Measurements from ENCODE around the gene GRM4.

GRM4 gene

DNA sequence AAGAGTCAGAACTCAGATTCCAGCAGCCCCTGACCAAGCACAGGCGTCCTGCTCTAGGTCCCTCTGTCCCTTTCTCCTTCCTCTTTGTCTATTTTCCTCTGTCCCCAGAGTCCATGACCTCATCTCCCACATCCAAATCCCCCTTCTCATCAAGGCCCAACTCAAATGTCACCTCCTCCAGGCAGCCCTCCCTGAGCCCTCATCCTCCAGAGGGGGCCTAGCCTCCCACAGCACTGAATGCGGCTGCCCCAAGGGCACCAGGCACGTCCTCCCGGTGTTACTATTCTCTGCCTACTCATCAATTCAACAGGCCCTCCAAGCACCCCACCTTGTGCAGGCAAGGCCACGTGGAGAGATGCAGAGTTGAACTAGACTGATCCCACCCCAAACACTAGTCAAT lies 49.7 kb downstream of the GRM4 start:
- DNase-seq (ENCODE audit: extremely low read depth, low read depth) = no peak
- TF ChIP-seq CTCF (IDR thresholded peaks at IDR 0.05; ENCODE audit: low read depth, low read length) = no peak

- TF ChIP-seq CTCF (IDR thresholded peaks at IDR 0.05; ENCODE audit: low read depth, low read length) = no peak
- DNase-seq (ENCODE audit: extremely low read depth, low read depth) = no peak
Measured at GRCh38 chr6:34095741-34096140, 50.1 kb downstream of the GRM4 start.

DNA sequence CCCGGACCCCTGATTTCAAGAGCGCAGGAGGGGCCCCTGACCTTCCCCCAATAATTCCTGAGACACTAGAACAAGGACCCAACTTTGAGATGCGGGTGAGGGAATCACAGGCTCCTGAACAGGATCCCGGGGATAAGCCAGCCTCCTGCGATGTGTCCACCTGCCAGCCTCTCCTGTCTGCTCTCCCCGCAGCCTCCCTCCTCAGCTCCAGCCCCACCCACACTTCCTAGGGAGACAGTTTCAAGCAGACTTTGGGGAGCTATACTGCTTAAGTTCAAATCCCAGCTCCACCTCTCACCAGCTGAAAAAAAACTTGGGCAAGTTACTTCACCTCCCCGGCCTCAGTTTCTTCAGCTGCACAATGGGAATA lies 50.8 kb downstream of the GRM4 start:
- DNase-seq (ENCODE audit: extremely low read depth, low read depth) = no peak
- TF ChIP-seq CTCF (IDR thresholded peaks at IDR 0.05; ENCODE audit: low read depth, low read length) = no peak

DNA sequence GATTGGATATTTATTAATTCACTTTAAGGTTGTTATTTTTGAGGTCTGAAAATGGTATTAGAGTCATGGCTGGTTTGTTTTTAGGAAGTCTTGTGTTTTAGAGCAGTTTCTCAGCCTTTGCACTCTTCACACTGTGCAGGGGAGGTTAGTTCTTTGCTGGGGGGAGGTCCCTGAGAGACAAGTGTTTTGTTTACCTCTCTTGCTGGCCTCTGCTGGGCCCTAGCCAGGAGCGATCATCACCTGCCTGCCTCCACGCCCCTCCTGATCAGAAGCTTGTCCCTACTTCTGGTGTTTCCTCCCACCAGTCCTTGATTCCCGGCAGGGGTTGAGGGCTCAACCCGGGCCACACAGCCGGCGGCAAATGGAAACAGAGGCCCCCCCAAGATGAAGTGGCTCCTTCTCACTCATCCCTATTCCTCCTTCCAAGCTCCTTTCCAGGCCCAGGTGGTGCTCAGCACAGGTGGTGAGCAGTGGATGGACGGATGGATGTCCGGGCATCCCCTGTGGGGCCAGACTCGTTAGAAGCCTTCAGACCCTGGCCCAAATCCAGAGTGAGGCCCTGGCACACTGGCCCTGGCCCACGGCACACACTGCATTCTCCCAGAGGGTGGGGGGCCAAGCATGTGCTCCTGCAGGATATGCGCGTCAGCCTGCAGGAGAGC lies 51.3 kb downstream of the GRM4 start:
- no peak for DNase-seq (ENCODE audit: extremely low read depth, low read depth)

GRCh38 chr6:34093854-34094430 lies 51.9 kb downstream of the GRM4 start:
- TF ChIP-seq CTCF (IDR thresholded peaks at IDR 0.05; ENCODE audit: low read depth, low read length) = no peak

More for the DNA sequence above, 51.3 kb downstream of the GRM4 start:
- TF ChIP-seq CTCF (IDR thresholded peaks at IDR 0.05; ENCODE audit: low read depth, low read length) = no peak

GRCh38 chr6:34093206-34093605 lies 52.7 kb downstream of the GRM4 start:
- no peak for DNase-seq (ENCODE audit: extremely low read depth, low read depth)
- TF ChIP-seq CTCF (IDR thresholded peaks at IDR 0.05; ENCODE audit: low read depth, low read length) = no peak

More at GRCh38 chr6:34093854-34094430, 51.9 kb downstream of the GRM4 start:
- DNase-seq (ENCODE audit: extremely low read depth, low read depth) = no peak

- no peak for TF ChIP-seq CTCF (IDR thresholded peaks at IDR 0.05; ENCODE audit: low read depth, low read length)
- no peak for DNase-seq (ENCODE audit: extremely low read depth, low read depth)
Measured at GRCh38 chr6:34092631-34093030, 53.3 kb downstream of the GRM4 start.
